Prostate gland (tissue), 2 donors: Measurements from ENCODE around the gene UCK2.

Experiments
- POLR2AphosphoS5 ChIP-seq: sonication (generic); formaldehyde crosslinking; IDR thresholded peaks from one replicate; pipeline ENCODE4 v1.6.1; 2017; ENCODE audit warnings: antibody characterized with exemption
- TF ChIP-seq, protein P1 (sequence below), 4 experiments: fragments of 200-600 bp in 2 of 4; fragments of 450-650 bp in 2 of 4; sonication (generic) in 2 of 4; IDR thresholded peaks; 1 replicate in 3 of 4; 2 replicates in 1 of 4; pipeline ENCODE4 v1.5.1; 2016 to 2019; ENCODE audit warnings: antibody characterized with exemption in 4 of 4, mild to moderate bottlenecking in 2 of 4, moderate library complexity in 2 of 4

DNA sequence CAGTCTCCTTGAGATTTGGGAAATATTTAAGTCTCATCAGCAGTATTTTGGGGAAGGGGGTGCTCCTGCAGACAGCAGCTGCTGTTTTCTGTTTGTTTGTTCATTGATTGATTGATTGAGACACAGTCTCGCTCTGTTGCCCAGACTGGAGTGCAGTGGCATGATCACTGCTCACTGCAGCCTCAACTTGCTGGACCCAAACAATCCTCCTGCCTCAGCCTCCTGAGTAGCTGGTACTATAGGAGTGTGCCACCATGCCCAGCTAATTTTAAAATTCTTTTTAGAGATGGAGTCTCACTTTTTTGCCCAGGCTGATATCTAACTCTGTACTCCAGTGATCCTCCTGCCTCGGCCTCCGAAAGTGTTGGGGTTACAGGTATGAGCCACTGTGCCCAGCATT lies 18.2 kb downstream of the UCK2 start:
- no peak for TF ChIP-seq POLR2AphosphoS5
- TF ChIP-seq, protein P1, sequence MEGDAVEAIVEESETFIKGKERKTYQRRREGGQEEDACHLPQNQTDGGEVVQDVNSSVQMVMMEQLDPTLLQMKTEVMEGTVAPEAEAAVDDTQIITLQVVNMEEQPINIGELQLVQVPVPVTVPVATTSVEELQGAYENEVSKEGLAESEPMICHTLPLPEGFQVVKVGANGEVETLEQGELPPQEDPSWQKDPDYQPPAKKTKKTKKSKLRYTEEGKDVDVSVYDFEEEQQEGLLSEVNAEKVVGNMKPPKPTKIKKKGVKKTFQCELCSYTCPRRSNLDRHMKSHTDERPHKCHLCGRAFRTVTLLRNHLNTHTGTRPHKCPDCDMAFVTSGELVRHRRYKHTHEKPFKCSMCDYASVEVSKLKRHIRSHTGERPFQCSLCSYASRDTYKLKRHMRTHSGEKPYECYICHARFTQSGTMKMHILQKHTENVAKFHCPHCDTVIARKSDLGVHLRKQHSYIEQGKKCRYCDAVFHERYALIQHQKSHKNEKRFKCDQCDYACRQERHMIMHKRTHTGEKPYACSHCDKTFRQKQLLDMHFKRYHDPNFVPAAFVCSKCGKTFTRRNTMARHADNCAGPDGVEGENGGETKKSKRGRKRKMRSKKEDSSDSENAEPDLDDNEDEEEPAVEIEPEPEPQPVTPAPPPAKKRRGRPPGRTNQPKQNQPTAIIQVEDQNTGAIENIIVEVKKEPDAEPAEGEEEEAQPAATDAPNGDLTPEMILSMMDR (IDR thresholded peaks at IDR 0.05) = no peak
